GM19468 (cell line): Measurements from ENCODE around the gene NEDD9.

Experiments used
- ATAC-seq: cut with Tn5 transposase; IDR thresholded peaks from one replicate; pipeline ENCODE4 v1.9.1; 2021; ENCODE audit warnings: mild to moderate bottlenecking, moderate library complexity, moderate number of reproducible peaks; ENCODE audit not compliant: unreplicated experiment; ENCODE audit errors: extremely low read depth

The NEDD9 gene

DNA sequence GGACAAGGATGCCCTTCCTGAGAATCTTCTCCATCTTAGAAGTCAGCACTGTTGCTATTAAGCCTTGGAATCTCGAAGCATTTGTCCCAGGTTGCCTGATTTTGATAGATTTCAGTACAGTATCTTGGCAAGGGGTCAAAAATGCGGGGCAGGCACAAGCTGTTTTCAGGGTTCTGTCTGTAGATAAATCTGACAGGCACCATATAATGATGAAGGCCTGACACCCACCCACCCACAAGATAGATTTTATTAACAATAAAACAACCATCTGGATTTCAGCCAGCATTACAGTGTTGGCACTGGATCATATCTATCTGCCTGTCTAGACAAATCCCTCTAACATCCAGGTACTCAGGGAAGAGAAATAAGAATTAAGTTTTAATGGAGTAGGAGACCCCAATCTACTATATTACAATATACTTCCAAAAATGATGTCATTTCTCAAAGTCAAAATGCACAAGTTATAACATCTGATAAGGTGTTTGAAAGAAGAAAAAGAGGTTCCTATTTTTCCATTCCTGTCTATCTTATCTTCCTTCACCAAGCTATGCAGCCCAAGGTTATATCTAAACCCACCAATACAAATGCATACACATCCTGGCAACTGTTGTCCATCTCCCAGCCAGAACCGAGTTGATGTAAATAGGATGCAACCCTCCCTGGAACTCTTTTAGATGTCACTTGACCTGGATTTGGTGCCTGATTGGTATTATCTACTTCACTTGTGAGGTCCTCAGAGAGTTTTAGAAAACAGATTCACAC is 10.7 kb downstream of the NEDD9 start:
- no peak for ATAC-seq

DNA sequence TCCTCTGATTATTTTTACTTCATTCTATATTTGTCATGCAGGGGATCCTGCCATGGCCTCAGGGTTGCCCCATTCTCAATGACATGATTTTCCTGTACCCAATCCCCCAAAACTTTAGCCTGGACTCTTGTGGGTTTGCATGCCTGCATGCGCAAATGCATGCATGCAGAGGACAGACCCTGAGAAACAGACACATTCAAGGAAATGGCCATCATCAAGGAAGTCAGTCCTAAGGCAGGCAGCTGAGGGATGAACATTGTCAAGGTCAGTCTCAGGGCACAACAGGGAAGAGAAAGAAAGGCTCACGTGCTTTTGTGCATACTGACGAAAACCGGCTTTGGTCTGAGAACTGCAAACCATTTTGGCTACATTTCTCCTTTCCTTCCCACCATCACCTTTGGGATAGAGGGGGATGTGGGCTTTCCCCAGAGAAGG is 13.1 kb downstream of the NEDD9 start:
- ATAC-seq = no peak

DNA sequence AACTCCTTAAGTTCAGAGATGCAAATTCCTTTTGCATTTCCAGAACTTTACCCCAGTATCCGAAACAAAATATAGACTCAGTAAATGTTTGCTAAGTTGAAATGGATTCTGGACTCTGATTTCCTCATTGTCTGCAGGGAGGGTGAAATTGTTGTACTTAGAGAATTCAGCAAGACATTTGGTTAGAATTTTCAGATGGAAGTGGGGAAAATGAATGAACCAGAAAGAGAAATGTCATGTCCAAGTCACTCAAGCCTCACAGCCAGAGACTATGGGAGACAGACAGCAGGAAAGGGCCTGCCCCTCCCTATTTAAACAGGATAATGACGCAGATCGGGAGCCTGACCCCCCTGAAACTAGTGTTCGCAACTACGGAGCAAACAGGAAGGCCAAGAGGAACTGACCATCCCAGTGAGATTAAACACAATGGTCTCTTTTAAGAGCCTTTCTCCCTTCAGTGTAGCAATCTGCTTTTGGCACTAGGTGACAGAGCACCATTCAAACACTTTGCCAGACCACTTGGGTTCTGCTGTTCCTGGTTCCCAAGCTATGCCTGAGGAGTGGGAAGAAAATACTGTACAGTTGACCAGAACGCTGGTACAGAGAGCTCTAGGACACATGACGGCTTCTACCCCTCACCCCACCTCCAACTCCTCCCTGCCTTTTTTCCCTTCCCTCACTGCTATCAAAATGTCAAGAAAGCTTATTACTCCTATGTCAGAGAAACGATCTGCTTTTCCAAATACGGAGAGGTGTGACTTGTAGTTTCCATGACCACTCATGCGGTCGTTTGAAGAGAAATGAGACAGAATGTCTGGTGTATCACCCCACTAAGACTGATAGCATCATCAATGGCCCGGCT is 13.7 kb downstream of the NEDD9 start:
- ATAC-seq = no peak

DNA sequence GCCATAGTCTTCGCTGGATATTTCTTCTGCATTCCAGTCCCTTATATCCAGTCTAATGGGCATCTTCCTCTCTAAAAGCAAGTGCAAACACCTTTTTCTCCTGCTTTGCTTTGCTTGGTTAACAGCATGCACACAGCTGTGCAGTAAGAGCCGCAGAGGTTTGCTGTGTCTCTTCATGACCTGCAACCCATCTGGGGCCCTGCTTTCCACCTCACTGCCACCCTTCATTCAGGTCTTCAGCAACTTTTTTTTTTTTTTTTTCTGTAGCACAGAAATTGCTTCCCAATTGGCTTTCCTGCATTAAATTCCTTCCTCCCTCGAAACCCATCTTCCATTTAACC is 14.4 kb downstream of the NEDD9 start:
- no peak for ATAC-seq

DNA sequence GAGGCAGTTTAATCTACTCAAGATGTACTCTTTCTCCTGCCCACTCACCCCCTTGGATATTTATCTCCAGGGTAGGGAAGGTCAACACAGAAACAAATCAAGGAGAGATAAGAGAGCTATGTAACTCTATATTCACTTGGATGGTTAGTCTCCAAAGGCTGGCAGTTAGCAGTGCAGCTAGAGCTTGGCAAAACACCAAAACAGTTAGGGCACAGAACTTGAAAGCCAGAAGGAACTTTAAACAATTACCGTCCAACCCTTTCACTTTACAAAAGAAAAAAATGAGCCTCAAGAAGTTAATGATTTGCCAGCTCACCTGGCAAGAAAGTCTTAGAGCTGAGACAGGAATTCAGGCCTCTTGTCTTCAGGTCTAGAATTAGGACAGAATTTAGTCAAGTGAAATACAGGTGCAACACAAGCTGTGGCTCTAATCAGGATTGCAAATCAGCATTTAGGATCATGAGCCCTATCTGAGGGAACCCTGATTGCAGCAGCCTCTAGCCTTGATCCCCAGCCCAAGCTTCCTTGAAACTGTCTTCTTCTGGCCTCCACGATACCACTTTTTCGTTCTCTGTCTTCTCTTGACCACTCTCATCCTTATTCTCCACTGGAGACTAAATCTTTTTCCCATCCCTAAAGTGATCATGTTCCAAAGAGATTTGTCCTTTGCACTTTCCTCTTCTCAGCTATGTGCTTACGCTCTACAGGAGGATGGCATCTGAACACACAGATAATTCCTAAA is 14.9 kb downstream of the NEDD9 start:
- ATAC-seq = peak; percentile 37

DNA sequence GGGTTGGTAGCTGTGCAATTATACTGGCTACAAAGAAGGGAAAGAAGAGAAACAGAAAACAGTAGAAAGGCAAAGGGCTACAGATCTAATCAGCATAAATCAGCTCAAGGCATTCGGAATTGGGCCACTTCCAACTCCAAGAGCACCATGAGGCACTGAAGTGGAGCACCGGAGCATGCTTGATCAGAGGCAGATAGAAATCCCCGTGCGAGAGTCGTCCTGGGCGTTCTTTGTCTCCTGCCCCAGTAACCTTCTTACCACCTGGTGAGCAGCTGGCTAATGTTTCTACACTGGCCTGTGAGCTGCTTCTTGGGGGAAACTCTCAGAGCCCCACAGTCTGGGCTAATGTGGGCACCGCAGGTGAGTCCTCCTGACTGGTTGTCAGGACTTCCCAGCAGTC is 16.7 kb downstream of the NEDD9 start:
- no peak for ATAC-seq

DNA sequence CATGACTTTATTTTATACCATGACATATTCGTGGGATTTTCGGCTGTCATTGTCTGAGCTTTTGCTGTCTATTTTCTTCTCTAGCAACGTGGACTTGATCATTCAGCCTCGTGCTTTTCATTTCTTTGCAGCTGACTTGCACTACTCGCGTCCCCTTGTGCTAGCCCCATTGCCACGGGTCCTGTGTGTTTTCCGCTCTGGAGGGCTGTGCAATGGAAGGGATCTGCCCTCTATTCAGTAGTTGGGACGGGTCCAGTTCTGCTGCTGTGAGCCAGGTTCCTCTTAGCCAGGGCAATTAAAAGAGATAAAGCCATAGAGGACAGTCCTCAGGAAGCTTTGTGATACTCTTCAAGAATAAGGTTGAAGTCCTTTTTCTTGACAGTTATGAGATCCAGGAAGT is 17.6 kb downstream of the NEDD9 start:
- ATAC-seq = no peak

DNA sequence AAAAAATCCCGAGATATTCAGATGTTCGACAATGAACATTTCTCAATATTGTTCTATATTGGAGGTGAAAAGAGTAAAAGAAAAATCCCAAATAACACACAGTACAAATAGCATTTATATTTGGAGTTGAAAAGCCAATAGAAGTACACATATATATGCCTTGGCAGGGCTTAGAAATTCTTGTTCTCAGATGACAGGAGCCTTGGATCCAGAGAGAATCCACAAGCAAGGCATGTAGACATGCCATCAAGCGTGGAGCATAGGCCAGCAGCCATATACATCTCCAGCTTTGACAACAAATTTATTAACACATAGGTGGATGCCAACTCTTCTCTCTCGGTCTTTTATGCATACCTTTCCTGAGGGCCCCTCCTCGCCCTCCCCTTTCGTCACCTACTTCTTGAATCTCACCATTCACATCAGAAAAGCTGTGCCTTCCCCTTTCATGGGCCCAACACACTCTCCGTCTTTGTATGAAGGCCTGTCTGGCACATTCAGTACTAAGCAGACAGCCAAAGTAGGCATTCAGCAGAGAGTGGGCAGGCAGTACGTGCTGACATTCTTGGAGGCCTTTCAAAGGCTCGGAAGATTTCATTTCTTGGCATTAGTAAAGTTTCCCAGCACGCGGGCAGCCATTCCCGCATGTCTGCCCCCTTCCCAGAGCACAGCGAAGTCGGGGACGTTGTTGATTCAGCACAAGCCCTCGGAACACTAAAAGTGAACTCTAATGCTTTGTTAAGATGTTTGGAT is 18.2 kb downstream of the NEDD9 start:
- no peak for ATAC-seq

DNA sequence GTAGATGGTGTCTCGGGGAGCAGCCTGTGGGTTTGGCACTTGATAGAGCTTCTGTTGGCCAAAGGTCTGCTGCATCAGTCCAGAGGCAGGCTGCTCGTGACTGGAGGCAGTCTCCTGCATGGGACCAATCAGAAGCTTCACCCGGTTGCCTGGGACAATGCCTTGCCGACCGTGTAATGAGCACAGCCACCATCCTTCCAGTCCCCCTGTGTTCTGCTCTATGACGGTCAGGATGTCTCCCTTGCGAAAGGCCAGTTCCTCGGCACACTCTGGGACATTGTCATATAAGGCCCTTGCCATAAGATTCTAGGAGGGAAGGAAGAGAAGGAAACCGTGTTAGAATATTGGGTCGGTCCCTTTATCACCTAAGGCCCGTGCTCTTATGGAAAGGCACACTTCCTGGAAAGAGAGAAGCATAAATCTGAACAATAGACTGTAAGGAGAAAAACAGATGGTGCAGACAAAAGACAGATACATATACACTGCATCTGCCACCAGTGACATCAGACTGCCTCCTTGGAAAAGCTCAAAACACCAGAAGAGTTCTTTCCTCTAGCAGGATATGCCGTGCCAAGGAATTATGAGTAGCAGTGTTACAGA is 18.9 kb downstream of the NEDD9 start:
- ATAC-seq = no peak

DNA sequence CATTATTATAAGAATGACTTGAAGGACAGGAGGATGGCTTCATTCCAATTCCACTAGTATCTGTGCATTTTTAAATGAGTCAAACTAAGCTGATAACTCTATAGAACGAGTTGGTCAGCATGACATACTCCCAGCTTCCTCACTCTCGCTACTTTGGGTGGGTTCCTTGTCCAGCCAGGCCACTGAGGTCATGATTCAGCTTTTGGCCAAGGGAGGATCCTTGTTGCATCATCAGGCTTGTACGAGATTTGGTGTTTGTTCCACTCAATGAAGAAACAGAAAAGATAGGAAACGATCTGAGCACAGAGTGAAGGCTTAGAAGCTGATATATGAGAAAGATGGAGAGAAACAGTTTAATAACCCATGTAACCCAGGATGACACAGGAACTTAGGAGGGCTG is 19.8 kb downstream of the NEDD9 start:
- ATAC-seq = no peak

DNA sequence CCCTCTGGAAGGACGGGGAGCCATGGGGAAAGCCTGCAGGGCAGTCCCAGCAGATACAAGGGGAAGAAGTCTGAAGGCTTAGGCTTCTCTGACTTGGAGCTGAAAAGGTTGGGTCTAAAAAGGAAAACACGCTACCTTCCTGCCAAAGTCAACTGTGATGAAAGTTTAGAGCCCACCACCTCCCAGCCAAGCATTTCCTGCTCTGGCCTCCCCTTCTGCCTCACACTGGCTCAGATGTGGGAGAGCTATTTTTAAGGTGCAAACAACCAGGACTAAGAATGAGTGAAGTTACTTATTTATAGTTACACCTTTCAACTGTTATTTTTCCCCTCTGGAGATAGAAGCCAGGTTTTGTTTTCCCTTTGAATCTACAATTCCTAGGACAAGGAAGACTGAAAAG is 21.2 kb downstream of the NEDD9 start:
- ATAC-seq = no peak

DNA sequence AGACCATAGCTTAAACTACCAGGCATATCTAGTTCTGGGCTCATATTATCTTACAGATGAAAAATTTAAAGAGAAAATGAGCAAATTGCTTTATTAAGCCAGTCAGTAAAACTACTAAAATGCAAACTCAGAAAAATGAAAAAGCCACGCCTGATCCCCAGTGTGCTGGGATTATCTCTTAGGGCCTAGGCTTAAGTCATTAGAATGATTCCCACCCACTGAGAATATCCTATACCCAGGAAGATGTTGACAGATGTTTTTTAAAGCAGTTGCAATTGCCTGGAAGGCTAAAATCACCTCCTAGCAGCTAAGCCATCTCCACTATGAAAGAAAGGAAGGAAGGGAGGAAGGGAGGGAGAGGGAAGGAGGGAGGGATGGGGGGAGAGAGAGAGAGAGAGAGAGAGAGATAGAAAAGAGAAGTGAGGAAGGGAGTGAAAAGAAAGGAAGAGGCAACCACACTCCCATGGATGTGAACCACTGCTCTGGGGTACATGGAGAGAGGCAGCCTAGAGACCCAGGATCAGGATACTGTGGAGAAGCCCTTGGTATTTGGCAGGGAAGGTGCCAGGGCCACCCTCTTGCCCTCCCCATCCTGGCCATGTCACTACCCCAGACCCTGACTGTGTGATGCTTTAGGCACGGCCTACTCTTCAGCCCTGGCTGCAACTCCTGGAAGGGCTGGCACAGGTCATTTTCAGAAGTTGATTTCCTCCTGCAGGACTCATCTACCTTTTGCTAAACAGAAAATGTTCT is 21.9 kb downstream of the NEDD9 start:
- ATAC-seq = no peak

DNA sequence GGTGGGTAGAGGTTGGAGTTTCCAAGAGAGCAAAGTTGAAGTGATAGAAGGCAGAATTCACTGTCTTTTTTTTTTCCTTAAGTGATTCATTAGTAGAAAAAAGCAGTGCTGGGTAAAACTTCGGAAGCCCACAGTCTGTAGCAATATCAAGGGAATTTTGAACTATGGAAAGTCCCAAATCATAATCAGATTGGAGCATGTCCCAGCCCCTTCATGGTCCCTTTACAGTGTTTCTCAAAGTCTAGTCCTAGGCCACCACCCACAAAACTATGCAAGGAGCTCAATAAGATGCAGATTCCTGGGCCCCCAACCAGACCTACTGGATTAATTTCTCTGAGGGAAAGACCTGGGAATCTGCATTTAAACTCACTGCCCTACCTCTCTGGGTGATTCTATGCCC is 22.6 kb downstream of the NEDD9 start:
- no peak for ATAC-seq

DNA sequence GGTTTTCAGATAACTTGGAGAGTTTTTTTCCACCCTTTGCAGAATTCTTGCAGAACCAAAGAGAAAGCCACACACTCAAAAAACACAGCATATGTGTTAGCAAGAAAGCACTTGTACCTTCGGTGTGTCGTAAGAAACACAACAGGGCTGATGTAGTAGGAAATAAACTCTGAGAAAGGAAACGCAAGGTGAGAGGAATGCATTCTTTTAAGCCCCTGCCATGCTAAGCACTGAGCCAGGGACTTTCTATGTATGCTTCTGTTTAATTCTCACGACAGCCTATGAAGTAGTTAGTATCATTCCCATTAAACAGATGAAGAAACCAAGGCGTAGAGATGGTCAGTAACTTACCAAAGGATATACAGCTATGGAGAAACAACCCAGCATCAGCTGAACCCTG is 23.1 kb downstream of the NEDD9 start:
- no peak for ATAC-seq

DNA sequence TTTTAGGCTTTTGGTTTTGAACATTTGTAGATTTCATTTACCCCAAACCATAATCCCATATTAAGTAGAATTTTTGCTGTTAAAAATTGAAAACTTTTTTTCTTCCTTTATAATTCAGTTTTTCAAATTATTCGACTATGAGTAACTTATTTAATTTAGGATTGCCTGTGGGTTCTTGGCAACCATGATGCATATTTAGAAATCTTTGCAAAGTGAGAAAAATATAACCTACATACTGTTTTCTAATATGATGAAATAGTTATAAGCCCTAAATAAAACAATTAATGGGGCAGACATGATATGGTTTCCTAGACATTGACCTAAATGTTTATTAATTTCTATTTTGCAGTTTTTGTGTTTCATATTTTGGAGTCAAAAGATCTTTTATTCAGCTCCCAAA is 23.6 kb downstream of the NEDD9 start:
- no peak for ATAC-seq

DNA sequence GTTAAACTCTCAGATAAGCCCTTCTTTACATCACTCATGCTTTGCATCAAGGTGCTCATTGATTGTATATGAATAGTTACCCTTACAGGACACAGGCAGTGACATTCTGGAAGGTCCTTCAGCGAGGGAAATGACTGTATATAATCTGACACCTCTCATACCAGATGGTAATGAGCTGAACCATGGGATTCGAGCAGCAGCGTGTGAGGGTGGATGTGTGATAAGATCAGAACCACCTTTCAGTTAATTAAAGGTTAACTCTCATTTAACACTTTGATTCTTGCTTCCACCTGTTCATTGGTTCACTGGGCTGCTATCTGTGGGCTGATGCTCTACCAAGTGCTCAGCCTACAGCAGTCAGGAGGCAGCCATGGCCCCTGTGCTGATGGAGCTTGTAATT is 24.2 kb downstream of the NEDD9 start:
- no peak for ATAC-seq

DNA sequence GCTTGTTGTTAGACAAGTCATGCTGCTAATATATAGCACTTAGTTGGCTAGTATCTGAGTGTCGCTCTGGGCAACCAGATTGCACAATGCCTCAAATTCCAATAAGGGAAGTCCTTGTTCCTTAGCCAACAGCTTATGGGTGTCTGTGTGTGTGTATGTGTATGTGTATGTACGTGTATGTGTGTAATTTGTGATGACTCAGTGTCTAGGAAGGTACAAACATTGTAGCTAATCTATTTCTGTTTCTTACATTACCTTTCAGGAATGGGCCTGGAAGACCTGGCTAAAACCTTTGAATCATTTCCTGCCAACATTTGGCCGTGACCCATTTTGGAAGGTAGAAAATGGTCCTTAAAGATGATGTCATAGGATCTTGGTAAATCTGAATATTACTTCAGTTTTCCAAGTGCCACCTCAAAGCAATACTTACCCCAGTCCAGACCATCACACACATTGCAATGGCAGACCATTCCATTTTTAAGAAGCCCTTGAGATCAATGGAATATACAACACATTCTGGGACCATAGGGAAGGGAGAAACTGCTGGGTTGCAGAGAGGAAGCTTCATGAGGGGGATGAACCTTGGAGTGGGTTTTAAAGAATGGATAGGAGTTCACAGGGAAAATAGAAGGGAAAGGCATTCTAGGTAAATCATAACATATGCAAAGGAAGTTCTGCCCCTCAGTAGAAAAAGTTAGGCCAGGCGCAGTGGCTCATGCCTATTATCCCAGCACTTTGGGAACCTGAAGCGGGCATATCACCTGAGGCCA is 25.1 kb downstream of the NEDD9 start:
- ATAC-seq = no peak

DNA sequence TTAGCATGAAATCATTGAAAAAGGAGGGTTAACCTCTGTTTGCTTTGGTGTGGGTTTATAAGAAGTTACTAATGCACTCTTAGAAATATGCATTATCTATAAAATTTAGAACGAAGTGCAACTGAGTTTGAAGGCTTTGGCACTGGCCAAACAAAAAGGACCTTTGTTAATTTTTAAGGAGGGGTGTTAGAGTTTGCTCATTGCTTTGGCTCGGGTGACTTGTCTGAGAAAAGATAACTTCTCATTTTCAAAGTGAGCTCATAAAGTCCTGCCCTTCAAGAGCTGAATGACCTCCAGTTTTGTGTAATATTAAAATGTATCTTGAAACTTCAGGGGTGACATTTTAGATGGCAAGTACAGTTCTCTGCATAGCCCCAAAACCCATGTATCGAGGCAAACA is 25.9 kb downstream of the NEDD9 start:
- no peak for ATAC-seq
